ENCODE measurements around the gene LRRN4.

Gene LRRN4

DNA sequence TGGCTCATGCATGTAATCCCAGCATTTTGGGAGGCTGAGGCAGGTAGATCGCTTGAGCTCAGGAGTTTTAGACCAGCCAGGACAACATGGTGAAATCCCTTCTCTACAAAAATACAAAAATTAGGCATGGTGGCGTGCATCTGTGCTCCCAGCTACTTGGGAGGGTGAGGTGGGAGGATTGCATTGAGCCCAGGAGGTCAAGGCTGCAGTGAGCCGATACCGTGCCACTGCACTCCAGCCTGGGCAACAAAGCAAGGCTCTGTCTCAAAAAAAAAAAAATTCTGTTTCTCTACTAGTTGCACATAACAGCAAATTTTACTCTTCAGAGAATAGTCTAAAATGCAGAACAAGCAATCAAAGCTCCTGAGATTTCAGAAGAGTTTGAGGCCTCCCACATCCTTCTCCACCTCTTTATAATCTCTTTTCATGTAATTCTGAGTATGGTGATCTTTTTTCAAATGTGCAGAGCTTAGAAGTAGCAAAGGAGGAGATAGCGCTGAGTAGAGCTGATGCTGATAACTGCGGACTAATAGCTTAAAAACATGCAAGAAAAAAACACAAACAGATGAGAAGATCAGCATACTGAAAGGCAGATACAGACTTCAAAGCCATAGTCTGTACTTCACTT lies 23.3 kb downstream of the LRRN4 start:
- no peak for DNase-seq (ENCODE audit: low read depth in 2 of 2)

DNA sequence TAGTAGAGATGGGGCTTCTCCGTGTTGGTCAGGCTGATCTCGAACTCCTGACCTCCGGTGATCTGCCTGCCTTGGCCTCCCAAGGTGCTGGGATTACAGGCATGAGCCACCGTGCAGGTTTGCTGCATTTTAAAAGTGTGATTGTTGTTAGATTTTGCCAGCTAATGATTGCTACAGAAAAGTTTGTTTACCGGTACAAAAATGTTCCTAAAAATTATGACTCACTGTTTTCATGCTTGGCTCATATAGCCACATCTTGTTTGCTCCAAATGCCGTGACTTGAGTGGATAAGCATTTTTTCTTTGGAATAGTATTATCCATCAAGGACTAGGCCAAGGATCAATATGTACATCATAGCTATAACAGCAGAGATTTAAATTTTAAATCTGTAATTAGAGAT lies 24.3 kb downstream of the LRRN4 start:
- DNase-seq (ENCODE audit: low read depth in 2 of 2), result no peak

DNA sequence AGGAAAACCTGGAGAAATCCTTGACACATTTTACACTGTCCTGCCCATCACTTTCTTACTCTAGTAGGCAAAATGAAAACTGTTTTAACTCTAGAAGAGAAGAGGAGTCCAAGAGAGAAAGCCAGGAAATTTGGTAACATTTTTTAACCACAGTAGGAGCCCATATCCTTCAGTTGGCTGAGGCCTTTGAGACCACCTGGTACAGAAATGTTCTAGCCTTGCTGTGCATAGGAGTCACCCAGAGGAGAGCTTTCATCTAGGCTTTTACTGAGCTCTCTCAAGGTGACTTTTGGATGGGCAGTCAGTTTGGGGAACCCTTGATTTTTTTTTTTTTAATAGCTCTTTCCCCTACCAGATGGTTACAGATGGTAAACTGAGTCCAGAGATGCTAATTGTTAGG lies 25.0 kb downstream of the LRRN4 start:
- no peak for DNase-seq (ENCODE audit: low read depth in 2 of 2)

DNA sequence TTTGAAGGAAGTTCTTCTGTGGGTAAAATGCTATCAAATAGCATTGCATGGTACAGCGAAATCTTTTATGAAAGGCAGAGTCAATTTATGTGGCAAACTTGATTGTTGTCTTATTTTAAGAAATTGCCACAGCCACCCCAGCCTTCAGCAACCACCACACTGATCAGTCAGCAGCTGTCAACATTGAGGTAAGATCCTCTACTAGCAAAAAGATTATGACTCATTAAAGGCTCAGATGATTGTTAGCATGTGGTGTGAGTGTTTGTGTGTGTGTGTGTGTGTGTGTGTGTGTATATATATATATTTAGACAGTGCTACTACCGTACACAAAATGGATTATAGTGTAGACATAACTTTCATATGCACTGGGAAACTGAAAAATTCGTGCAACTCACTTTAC lies 27.8 kb downstream of the LRRN4 start:
- no peak for DNase-seq (ENCODE audit: low read depth in 2 of 2)

DNA sequence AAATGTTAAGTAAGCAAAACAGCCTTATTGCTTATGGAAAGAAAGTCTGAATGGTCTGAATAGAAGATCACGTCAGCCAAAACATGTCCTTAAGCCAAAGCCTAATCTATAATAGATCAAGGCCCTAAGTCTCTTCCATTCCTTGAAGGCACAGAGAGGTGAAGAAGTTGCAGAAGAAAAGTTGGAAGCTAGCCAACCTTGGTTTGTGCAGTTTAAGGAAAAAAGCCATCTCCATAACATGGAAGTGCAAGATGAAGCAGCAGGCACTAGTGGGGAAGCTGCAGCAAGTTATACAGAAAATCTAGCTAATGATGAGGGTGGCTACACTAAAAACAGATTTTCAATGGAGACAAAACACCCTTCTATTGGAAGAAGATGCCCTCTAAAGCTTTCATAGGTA lies 29.1 kb downstream of the LRRN4 start:
- no peak for DNase-seq (ENCODE audit: low read depth in 2 of 2)

DNA sequence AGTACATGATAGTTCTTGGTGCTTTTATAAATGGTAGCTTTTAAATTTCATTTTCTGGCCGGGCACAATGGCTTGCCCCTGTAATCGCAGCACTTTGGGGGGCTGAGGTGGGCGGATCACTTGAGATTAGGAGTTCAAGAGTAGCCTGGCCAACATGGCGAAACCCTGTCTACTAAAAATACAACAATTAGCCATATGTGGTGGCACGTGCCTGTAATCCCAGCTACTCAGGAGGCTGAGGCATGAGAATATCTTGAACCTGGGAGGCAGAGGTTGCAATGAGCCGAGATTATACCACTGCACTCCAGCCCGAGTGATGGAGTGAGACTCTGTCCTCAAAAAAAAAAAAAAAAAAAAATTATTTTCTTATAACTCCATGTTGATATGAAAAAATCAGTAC lies 36.0 kb downstream of the LRRN4 start:
- no peak for DNase-seq (ENCODE audit: low read depth in 2 of 2)

DNA sequence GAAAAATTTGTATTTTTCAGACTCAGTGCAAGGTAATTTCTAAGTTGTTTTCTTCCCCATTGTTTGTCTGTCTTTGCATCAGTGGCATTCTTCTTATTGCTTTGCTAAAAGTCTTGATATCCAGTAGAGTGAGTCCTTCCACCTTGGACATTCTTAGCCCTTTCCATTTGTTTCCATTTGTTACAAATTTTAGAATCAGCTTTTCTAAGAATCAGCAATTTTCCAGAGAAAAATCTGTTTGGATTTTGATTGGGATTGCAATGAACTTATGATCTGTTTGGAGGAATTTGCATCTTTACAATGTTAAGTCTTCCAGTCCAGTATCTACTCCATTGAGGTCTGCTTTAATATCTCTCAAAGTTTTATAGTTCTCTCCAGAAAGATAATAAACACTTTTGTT lies 36.4 kb downstream of the LRRN4 start:
- no peak for DNase-seq (ENCODE audit: low read depth in 2 of 2)

DNA sequence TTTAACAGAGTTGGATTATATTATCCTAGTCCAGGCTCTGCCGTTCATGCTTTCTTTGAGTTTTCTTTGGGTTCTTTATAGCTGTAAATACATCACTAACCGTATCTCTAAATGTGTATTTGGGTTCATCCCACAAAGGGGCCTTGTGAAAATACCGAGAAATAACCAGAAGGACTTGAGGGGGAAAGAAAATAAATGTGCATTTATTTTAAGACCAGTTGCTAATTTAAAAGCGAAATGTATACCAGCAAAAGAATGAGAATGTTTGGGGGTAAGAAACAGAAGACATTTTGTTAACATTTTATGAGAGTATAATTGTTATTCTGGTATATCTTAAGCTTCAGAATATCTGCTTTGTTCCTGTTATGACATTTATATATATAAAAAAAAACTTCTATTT lies 38.9 kb downstream of the LRRN4 start:
- no peak for DNase-seq (ENCODE audit: low read depth in 2 of 2)

DNA sequence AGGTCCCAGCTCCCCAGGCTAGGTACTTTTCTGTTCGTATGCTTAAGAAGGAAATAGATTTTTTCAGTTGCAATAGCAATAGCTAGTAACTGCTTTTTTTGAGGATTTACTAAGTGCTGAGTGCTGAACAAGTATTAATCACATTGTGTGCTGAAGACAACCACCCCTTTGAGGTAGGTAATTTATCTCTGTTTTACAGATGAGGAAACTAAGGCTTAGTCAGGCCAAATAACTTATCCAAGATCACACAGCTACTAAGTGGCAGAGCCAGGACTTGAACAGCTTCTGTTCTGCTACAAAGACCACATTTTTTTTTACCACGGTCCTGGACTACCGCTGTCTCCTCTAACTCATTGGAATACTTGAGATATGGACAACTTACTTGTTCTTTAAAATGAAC lies 39.8 kb downstream of the LRRN4 start:
- no peak for DNase-seq (ENCODE audit: low read depth in 2 of 2)

DNA sequence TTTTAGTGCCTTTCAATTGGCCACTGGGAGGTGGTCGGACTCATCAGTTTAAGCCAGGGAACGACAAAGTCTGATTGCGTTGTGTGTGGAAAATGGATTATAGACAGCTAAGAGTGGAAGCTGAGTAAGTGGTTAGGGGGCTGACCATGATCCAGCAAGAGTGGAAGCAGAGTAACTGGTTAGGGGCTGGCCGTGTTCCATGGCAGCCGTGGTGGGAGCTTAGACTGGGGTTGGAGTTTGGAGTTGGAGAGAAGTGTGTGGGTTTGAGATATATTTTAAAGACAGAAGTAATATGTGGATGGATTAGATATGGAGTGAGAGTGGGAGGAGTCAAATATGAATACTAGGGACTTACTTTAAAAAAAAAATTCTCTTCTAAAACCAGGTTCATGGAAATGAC lies 41.7 kb downstream of the LRRN4 start:
- DNase-seq (ENCODE audit: low read depth in 2 of 2), result no peak

DNA sequence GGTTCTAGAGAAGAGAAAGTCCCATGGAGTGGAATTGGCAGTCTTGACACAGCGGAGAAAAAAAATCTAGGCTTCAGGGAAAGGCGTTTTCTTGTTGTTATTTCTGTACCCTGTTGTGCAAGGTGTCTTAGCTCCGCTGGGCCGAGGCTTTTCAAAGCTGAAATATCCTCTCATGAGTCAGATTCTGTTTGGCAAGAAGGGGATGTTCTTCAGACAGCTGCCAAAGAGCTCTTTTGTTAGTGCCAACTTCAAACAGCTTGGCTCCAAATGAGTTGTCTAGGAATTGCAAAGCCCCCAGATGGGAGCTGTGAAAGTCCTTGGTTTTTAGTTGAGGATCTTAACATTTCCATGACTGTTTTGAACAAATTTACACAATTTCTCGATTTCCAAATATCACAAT lies 45.6 kb downstream of the LRRN4 start:
- no peak for DNase-seq (ENCODE audit: low read depth in 2 of 2)

DNA sequence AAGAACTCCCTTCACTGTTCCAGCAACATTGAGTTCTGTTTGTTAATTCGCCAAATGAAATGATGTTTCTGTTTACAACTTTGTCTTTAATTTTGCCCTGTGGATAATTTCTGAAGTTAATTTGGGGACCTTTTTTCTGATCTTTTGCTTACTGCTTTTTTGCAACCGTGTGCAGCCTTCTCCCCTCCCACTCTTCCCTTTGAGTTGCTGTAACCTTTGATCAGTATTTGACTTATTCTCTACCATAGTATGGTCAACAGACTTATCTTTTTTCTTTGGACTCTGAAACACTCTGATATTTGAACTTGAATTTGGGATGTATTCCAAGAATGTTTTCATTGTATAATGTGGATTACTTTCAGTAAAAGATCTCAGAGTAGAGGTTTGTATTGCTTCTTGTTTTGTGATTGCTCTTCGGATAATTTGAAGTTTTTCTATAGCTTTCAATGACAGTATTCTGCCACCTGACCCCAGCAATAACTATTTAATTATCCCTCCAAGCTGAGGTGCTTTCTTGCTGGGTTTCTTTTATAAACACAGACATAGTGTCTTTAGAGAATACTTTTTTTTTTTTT lies 46.2 kb downstream of the LRRN4 start:
- DNase-seq (ENCODE audit: low read depth in 2 of 2), result no peak

DNA sequence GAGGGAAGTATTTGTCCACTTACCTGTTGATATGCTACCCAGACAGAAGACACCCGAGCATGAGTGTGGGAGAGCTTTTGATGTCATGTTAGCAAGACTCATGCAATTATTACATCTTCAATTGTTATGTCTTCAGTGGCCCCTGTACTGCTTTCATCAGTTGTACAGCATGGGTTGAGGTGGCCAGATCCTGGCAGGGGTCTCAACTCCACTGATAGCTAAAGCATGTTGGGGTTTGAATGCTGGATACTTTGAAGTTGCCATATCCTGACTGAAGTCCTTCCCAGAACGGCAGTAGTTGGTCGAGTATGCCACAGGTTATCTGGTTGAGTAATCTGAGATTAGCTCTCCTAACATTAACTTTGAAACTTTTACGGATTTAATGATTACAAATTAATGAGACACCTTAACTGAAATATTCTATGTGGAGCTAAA lies 46.7 kb downstream of the LRRN4 start:
- DNase-seq (ENCODE audit: low read depth in 2 of 2), result no peak

DNA sequence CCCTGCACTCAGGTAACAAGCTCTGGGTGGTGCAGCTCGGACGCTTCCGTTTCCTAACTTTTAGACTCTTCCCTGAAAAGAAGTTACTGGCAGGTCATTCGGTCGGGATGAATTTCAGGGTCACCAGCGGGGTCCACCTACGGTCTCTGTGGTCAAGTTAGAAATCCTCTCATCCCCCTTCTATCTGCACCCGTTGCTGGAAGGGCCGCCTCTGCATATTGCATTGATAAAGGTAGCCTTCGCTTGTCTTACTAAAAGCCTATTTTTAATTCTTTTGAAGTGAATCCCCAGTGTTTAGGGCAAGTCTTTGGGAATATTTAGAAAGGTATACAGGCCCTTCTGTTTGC lies 47.3 kb downstream of the LRRN4 start:
- DNase-seq (ENCODE audit: low read depth in 2 of 2), result no peak

DNA sequence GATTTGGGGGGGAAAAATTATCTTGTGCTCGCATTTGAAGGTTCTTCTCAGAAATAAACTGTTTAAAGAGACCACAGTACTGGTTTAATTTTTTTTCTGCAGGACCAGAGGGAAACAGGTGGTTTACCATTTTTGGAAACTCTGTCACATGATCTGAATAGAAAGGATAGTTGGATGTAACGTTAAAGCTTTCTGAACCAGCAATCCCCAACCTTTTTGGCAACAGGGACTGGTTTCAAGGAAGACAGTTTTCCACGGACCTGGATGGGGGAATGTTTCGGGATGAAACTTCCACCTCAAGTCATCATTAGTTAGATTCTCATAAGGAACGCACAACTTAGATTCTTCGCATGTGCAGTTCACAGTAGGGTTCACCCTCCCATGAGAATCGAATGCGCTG lies 53.0 kb downstream of the LRRN4 start:
- no peak for DNase-seq (ENCODE audit: low read depth in 2 of 2)

DNA sequence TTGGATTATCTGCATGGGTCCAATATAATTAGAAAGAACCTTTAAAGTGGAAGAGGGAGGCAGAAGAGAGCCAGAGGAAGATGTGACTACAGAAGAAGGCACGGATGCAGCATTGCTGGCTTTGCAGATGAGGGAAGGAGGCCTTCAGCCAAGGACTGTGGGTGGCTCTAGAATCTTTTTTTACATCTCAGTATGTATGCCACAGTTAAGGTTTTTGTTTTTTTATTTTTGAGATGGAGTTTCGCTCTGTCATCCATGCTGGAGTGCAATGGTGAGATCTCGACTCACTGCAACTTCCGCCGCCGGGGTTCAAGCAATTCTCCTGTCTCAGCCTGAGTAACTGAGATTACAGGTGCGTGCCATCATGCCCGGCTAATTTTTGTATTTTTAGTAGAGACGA lies 54.1 kb downstream of the LRRN4 start:
- DNase-seq (ENCODE audit: low read depth in 2 of 2), result no peak

DNA sequence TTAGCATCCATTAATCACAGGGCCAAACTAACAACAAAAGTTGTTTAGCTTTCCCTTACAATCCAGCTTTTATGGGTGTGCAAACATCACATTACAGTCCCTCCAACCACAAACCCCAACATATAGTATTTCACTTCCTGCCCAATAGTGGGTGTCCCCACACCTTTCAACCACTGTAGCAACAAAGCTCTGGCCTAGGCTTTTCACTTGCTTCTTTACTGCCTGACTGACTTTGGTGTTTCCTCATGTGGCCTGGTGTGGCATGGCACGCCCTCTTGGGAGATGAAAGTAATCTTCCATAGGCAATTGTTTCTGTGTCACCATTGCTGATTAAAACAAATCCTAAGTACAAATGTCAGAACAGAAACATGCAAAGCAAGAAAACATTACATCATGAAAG lies 57.1 kb downstream of the LRRN4 start:
- peak; percentile 9 to 23 for DNase-seq (ENCODE audit: low read depth in 2 of 2)

DNA sequence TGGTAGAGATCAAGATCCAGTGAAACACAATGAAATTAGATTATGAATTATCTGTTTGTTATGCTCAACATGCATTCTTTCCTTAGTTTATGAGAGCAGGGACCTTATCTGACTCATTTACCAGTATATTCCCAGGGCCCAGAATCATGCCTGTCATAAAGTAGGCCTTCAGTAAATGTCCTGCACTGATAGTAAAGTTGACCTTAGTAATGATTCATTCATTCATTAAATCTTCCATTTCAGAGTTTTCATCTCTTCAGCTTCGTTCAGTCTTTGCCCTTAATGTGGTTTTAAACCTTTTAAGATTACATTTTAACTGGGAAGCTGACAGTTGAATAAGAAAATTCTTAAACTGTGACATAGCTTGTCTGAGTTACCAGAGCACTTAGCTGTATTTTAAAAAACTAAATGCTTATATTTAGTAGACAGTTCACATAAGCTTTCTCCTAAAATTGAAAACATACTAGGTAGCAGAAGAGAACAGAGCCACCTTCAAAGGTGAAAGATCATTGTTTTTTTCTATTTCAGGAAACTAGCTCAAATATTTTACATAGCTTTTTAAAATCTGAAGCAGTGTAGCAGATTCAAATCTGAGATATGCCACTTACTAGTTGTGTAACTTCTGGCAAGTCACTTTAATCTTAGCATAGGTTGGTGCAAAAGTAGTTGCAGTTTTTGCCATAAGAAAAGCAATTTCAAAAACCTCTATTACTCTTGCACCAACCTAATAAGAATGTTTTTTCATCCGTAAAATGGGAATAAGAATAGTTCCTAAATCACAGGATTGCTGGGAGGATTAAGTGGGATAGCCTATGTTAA lies 62.0 kb downstream of the LRRN4 start:
- no peak for DNase-seq (ENCODE audit: low read depth in 2 of 2)

DNA sequence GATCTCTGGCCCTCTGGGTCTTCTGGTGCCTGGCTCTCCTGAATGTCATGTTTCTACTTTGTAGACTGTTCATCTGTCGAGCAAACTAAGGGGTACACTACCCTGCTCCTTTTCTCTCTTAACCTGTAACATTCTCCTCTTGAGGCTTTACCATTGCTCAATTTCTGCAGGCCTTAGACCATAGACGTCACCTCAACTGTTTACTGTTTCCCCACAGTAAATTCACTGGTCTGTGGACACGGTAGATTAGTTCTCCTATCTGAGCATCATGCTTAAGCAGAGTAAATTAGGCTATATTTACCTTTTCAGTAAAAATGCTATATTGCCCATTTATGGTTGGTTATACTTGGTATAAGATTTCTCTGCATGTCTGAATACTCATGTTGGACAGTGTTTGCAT lies 62.9 kb downstream of the LRRN4 start:
- no peak for DNase-seq (ENCODE audit: low read depth in 2 of 2)

All from stimulated activated CD8-positive, alpha-beta memory T cell treated with anti-CD3 and anti-CD28 coated beads, Interleukin-7, amount 100 ng/mL, for 1 hour (primary cell).